DMS153 (cell line): Measurements from ENCODE around the gene SETD2.

Experiments
- DNase-seq: peaks from one replicate; lab custom pipeline; 2025; lab: John Stamatoyannopoulos, UW

The SETD2 gene

GRCh38 chr3:46979958-46980497 is 183.9 kb downstream of the SETD2 start:
- no peak for DNase-seq

GRCh38 chr3:46978985-46979944 is 184.6 kb downstream of the SETD2 start, which contains the start of gene NBEAL2:
TSS of gene NBEAL2 (plus strand) at chr3:46979666. CDS start at chr3:46979862, 196 bp downstream.
- peak; percentile 59 for DNase-seq

DNA sequence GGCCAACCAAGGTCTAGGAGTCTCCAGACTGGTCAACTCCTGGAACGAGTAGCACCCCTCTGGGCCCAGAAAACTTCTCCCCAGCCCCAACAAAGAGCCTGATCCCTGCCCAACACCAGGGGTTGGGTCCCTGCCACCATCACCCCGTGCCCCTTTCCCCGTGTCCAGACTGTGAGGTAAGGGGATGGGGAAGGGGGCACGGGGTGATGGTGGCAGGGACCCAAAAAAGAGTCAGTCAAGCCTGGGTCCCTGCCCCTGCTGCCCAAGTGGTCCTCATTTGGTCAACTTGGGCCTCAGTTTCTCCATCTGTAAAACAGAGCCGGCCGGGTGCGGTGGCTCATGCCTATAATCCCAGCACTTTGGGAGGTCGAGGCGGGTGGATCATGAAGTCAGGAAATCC is 185.5 kb downstream of the SETD2 start:
- DNase-seq: no peak

- DNase-seq: no peak
These were observed 186.1 kb downstream of the SETD2 start for GRCh38 chr3:46977811-46978195.

DNA sequence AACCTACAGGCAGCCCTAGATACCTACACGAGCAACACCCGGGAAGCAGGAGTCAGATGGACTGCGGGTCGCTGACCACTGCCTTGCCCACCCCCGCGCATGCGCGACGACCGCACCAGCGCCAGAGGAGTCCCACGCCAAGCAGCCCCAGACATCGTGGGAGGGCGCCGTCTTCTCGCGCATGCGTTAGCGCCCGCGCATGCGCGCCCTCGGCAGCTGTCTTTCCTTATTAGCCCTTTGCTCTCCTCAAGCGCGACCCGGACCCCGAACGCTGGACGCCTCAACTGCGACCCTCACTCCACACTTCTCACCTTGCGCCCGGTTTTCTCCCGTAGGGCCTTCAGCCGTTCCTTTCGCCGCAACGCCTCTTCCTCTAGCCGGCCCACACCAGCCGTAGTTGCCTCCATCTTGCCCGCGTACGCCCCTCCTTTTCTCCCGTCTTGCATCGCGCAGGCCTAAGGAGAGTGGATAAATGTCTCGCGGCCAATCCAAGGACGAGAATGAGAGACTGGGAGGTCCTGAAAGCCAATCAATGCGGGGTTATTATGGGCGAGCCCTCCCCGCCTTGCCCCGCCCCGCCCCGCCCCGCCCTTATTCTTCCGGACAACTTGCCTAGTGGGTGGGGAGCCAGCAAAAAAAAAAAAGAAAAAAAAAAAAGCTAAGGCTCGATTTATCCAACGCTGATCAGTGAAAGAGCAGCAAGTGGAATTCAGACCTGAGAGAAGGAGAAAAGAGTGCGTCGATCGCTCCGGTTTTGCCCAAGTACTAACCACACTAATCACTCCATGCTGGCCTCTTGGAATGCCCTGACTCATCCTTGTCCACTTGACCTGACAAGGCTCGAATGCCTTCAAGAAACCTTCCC is 187.4 kb downstream of the SETD2 start, which contains the start of gene CCDC12:
CCDC12 (minus strand) TSS at position 420 of the 865 bp plus-strand sequence; CDS start at position 407, 13 bp downstream.
- DNase-seq: peak; percentile 89

DNA sequence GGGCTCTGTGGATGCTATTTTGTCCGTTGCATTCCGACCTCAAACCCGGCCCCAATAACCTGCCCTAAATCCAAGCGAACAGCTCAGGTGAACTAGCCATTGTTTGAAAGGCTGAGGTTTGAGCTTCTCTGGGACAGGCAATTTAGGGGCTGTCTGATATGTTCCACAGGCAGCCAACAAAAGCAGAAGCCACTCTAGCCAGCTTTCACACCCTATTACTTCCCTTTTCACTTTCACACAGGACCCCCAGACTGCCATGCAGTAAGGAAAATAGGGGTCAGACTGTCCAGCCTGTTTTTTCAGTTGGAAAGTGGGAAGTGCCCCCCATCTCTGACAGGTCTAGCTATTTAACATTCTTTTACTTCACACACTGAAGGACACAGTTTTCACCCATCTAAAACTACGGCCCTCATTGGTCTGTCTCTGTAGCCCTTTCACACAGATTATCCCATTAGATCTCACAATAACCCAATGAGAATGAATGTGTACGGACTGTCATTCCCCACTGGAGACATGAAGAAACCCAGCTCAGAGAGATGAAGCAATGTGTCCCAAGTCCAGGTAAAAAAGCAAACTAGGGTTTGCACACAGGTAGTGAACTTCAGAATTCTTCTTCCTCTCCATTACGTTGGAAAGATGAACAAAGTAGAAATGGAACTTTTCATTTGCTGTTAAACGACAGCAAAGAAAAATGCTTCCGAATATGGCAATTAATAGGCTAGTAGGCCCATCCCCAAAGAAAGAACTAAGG is 189.3 kb downstream of the SETD2 start:
- no peak for DNase-seq

DNA sequence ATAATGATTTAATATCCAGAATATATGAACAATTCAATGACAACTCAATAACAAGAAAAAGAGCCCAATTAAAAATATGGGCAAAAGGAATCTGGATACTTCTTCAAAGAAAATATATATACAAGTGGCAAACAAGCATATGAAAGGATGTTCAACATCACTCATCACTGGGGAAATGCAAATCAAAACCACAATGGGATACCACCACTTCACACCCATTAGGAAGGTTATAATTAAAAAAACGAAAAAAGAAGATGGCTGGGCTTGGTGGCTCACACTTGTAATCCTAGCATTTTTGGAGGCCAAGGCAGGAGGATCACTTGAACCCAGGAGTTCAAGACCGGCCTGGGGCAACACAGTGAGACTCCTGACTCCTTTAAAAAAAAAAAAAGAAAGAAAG is 191.5 kb downstream of the SETD2 start:
- no peak for DNase-seq

GRCh38 chr3:46971742-46972141 is 192.2 kb downstream of the SETD2 start:
- no peak for DNase-seq

- DNase-seq: no peak
These were observed 192.8 kb downstream of the SETD2 start for GRCh38 chr3:46971151-46971550.

- no peak for DNase-seq
These were observed 193.4 kb downstream of the SETD2 start for GRCh38 chr3:46970391-46971091.

- DNase-seq: no peak
These were observed 195.0 kb downstream of the SETD2 start for GRCh38 chr3:46968783-46969428.

- no peak for DNase-seq
These were observed 197.1 kb downstream of the SETD2 start for GRCh38 chr3:46966811-46967210.
